Measurements from ENCODE around the gene ANKRD63. TPM values are rescaled to one million over a fixed set of nuclear protein-coding genes. Genes with fewer than 3 reads are reported as not detected.
A peak's percentile ranks its signal among the peaks of the same experiment; 100 is the strongest.

ANKRD63 gene
- total RNA-seq, 1 experiment from 2014 or later, result 13.6 TPM

- no peaks in the 10 kb centered on the region for H3K27me3 ChIP-seq (replicated peaks)
- no peaks in the 10 kb centered on the region for H3K9me3 ChIP-seq (replicated peaks)
- H3K4me3 ChIP-seq, result no peak overlapping the region
- H3K4me1 ChIP-seq (replicated peaks), result peaks cover 54% of the 10 kb centered on the region
- no peak overlapping the region for H3K27ac ChIP-seq
- H3K36me3 ChIP-seq, result peaks cover 72% of the 10 kb centered on the region
- no peak for DNase-seq (ENCODE audit: low read depth in 1 of 2, low spot score in 2 of 2)
These were observed 7.3 kb downstream of the ANKRD63 start for GRCh38 chr15:40275523-40275922.

- DNase-seq (ENCODE audit: low read depth in 1 of 2, low spot score in 2 of 2), result peak; percentile 81 to 82
- Histone ChIP-seq H3K4me3 (no peak overlapping the region), H3K9me3 (replicated peaks) (no peaks in the 10 kb centered on the region), H3K27ac (no peak overlapping the region), H3K27me3 (replicated peaks) (no peaks in the 10 kb centered on the region), H3K4me1 (replicated peaks) (peaks cover 44% of the 10 kb centered on the region), H3K36me3 (peaks cover 66% of the 10 kb centered on the region)
These were observed 8.3 kb downstream of the ANKRD63 start for GRCh38 chr15:40274350-40275274.

GRCh38 chr15:40273428-40273827 lies 9.4 kb downstream of the ANKRD63 start:
- Histone ChIP-seq H3K4me1 (replicated peaks) (peaks cover 33% of the 10 kb centered on the region), H3K9me3 (replicated peaks) (no peaks in the 10 kb centered on the region), H3K36me3 (peaks cover 54% of the 10 kb centered on the region), H3K4me3 (no peak overlapping the region), H3K27me3 (replicated peaks) (no peaks in the 10 kb centered on the region), H3K27ac (no peak overlapping the region)
- no peak for DNase-seq (ENCODE audit: low read depth in 1 of 2, low spot score in 2 of 2)

GRCh38 chr15:40272485-40273056 lies 10.3 kb downstream of the ANKRD63 start:
- H3K27ac ChIP-seq, result no peak overlapping the region
- no peaks in the 10 kb centered on the region for H3K9me3 ChIP-seq (replicated peaks)
- H3K4me1 ChIP-seq (replicated peaks), result peaks cover 24% of the 10 kb centered on the region

GRCh38 chr15:40271685-40272484 lies 11.0 kb downstream of the ANKRD63 start:
- Histone ChIP-seq H3K27ac (no peak overlapping the region), H3K9me3 (replicated peaks) (no peaks in the 10 kb centered on the region), H3K4me1 (replicated peaks) (peaks cover 22% of the 10 kb centered on the region), H3K36me3 (peaks cover 44% of the 10 kb centered on the region), H3K27me3 (replicated peaks) (no peaks in the 10 kb centered on the region), H3K4me3 (no peak overlapping the region)
- no peak for DNase-seq (ENCODE audit: low read depth in 1 of 2, low spot score in 2 of 2)

More at GRCh38 chr15:40272485-40273056, 10.3 kb downstream of the ANKRD63 start:
- no peak for DNase-seq (ENCODE audit: low read depth in 1 of 2, low spot score in 2 of 2)
- Histone ChIP-seq H3K4me3 (no peak overlapping the region), H3K27me3 (replicated peaks) (no peaks in the 10 kb centered on the region), H3K36me3 (peaks cover 46% of the 10 kb centered on the region)

- Histone ChIP-seq H3K4me3 (no peak overlapping the region), H3K36me3 (peaks cover 38% of the 10 kb centered on the region), H3K27ac (no peak overlapping the region), H3K9me3 (replicated peaks) (no peaks in the 10 kb centered on the region), H3K4me1 (replicated peaks) (peaks cover 26% of the 10 kb centered on the region), H3K27me3 (replicated peaks) (no peaks in the 10 kb centered on the region)
- no peak for DNase-seq (ENCODE audit: low read depth in 1 of 2, low spot score in 2 of 2)
These were observed 12.4 kb downstream of the ANKRD63 start for GRCh38 chr15:40270246-40270995.

- Histone ChIP-seq H3K4me1 (replicated peaks) (peaks cover 26% of the 10 kb centered on the region), H3K27me3 (replicated peaks) (no peaks in the 10 kb centered on the region), H3K4me3 (no peak overlapping the region), H3K27ac (no peak overlapping the region), H3K36me3 (peaks cover 33% of the 10 kb centered on the region), H3K9me3 (replicated peaks) (no peaks in the 10 kb centered on the region)
- no peak for DNase-seq (ENCODE audit: low read depth in 1 of 2, low spot score in 2 of 2)
These were observed 13.3 kb downstream of the ANKRD63 start for GRCh38 chr15:40269604-40270003.

- H3K27ac ChIP-seq, result no peak overlapping the region
- H3K36me3 ChIP-seq, result peaks cover 13% of the 10 kb centered on the region
- no peak overlapping the region for H3K4me3 ChIP-seq
- no peaks in the 10 kb centered on the region for H3K27me3 ChIP-seq (replicated peaks)
- no peaks in the 10 kb centered on the region for H3K9me3 ChIP-seq (replicated peaks)
- DNase-seq (ENCODE audit: low read depth in 1 of 2, low spot score in 2 of 2), result no peak
- H3K4me1 ChIP-seq (replicated peaks), result peaks cover 19% of the 10 kb centered on the region
These were observed 15.2 kb downstream of the ANKRD63 start for GRCh38 chr15:40267670-40268069.

GRCh38 chr15:40266828-40267304 lies 16.0 kb downstream of the ANKRD63 start:
- Histone ChIP-seq H3K27ac (peak overlapping the region; percentile 29; the same call in 1 of the 2 replicates), H3K9me3 (replicated peaks) (no peaks in the 10 kb centered on the region), H3K27me3 (replicated peaks) (no peaks in the 10 kb centered on the region), H3K4me1 (replicated peaks) (peaks cover 15% of the 10 kb centered on the region), H3K4me3 (no peak overlapping the region), H3K36me3 (peaks cover 7% of the 10 kb centered on the region)
- peak; percentile 79 to 89 for DNase-seq (ENCODE audit: low read depth in 1 of 2, low spot score in 2 of 2)

- Histone ChIP-seq H3K36me3 (peaks cover 7% of the 10 kb centered on the region), H3K4me1 (replicated peaks) (peaks cover 15% of the 10 kb centered on the region), H3K27ac (no peak overlapping the region), H3K27me3 (replicated peaks) (no peaks in the 10 kb centered on the region), H3K4me3 (no peak overlapping the region), H3K9me3 (replicated peaks) (no peaks in the 10 kb centered on the region)
- DNase-seq (ENCODE audit: low read depth in 1 of 2, low spot score in 2 of 2), result no peak
These were observed 17.0 kb downstream of the ANKRD63 start for GRCh38 chr15:40265875-40266274.

- Histone ChIP-seq H3K9me3 (replicated peaks) (no peaks in the 10 kb centered on the region), H3K4me1 (replicated peaks) (peaks cover 15% of the 10 kb centered on the region), H3K27me3 (replicated peaks) (no peaks in the 10 kb centered on the region), H3K4me3 (no peak overlapping the region), H3K36me3 (peaks cover 7% of the 10 kb centered on the region), H3K27ac (no peak overlapping the region)
- DNase-seq (ENCODE audit: low read depth in 1 of 2, low spot score in 2 of 2), result no peak
These were observed 17.5 kb downstream of the ANKRD63 start for GRCh38 chr15:40265355-40265754.

GRCh38 chr15:40264321-40265153 lies 18.3 kb downstream of the ANKRD63 start:
- DNase-seq (ENCODE audit: low read depth in 1 of 2, low spot score in 2 of 2), result no peak
- Histone ChIP-seq H3K4me1 (replicated peaks) (peaks cover 15% of the 10 kb centered on the region), H3K27me3 (replicated peaks) (no peaks in the 10 kb centered on the region), H3K36me3 (peaks cover 7% of the 10 kb centered on the region), H3K27ac (no peak overlapping the region), H3K4me3 (no peak overlapping the region), H3K9me3 (replicated peaks) (no peaks in the 10 kb centered on the region)

All from SJSA1 (cell line).